HCT116 (cell line): Measurements from ENCODE around the gene CRYGN. TPM values are rescaled to one million over a fixed set of nuclear protein-coding genes. Genes with fewer than 3 reads are reported as not detected.

ENCODE experiments used
- ATAC-seq: fragments of 200-7000 bp; cut with Tn5 transposase; 2 replicates; pipeline ENCODE4 v1.9.1; 2020; ENCODE audit warnings: mild to moderate bottlenecking, moderate library complexity
- BruUV-seq: library from RNA; stranded (reverse); fragments of 400-500 nt; replicated peaks from 2 replicates; lab custom pipeline; 2021; lab: Mats Ljungman, UMichigan
- CTCF ChIA-PET: fragments of 300-600 bp; sonication (Branson Sonifier 250); formaldehyde crosslinking; loops from one replicate; lab custom pipeline; 2021; ENCODE audit warnings: antibody characterized with exemption; lab: Charles Lee
- POLR2A ChIA-PET: fragments of 300-600, 350-600 bp; sonication (Branson Sonifier 250); formaldehyde crosslinking; loops from one replicate; lab custom pipeline; 2021; ENCODE audit warnings: antibody characterized with exemption; lab: Charles Lee
- RAD21 ChIA-PET, 2 experiments: fragments of 300-600 bp; sonication (Branson Sonifier 250); formaldehyde crosslinking; loops; one replicate each; lab custom pipeline; 2023; ENCODE audit warnings: low total read pairs in 2 of 2; ENCODE audit not compliant: uncharacterized antibody in 2 of 2, unreplicated experiment in 2 of 2, low non-redundant PET in 1 of 2; lab: Charles Lee
- DNase-seq: peaks from one replicate; pipeline ENCODE4 v3.0.0-alpha.2; 2010; ENCODE audit warnings: low read depth, low spot score
- H2AFZ ChIP-seq: fragments of 200-600 bp; shearing (Covaris generic), sonication (generic); 2 replicates; pipeline ENCODE4 v1.6.1; 2017; ENCODE audit warnings: low read depth, mixed run types, mixed read lengths, antibody characterized with exemption, low read length; ENCODE audit not compliant: poor library complexity, severe bottlenecking
- H3K27ac ChIP-seq: 2 replicates; pipeline ENCODE4 v1.5.1; 2012; ENCODE audit warnings: low read depth, low read length
- H3K27me3 ChIP-seq: fragments of 200-600 bp; sonication (generic); 2 replicates; pipeline ENCODE4 v1.6.1; 2016; ENCODE audit warnings: mixed run types, low read length, mixed read lengths; ENCODE audit not compliant: insufficient read depth
- H3K36me3 ChIP-seq, 2 experiments: fragments of 200-500 bp in 1 of 2; fragments of 200-600 bp in 1 of 2; sonication (Bioruptor generic) in 1 of 2; sonication (generic) in 1 of 2; 2 replicates each; pipeline versions ENCODE4 v1.5.1 to v1.6.1; 2014 to 2016; ENCODE audit warnings: low read length in 2 of 2, inconsistent platforms in 1 of 2, mixed read lengths in 1 of 2, mixed run types in 1 of 2; ENCODE audit not compliant: insufficient read depth in 2 of 2, control insufficient read depth in 1 of 2
- H3K4me1 ChIP-seq, 2 experiments: fragments of 200-600 bp in 1 of 2; sonication (generic) in 1 of 2; 2 replicates each; pipeline versions ENCODE4 v1.5.1 to v1.6.1; 2012 to 2017; ENCODE audit warnings: low read length in 2 of 2, inconsistent platforms in 1 of 2, mild to moderate bottlenecking in 1 of 2, mixed read lengths in 1 of 2, mixed run types in 1 of 2, moderate library complexity in 1 of 2; ENCODE audit not compliant: insufficient read depth in 2 of 2, control insufficient read depth in 1 of 2
- H3K4me2 ChIP-seq: fragments of 200-600 bp; sonication (generic); 2 replicates; pipeline ENCODE4 v1.6.1; 2017; ENCODE audit warnings: mixed run types, low read length, mixed read lengths
- H3K4me3 ChIP-seq, 2 experiments: fragments of 200-600 bp in 1 of 2; sonication (generic) in 1 of 2; replicated peaks in 1 of 2; 2 replicates each; pipeline ENCODE4 v1.5.1; 2011 to 2016; ENCODE audit warnings: low read length in 2 of 2, control low read depth in 1 of 2, low read depth in 1 of 2, mild to moderate bottlenecking in 1 of 2, mixed read lengths in 1 of 2, mixed run types in 1 of 2
- H3K79me2 ChIP-seq: fragments of 200-600 bp; sonication (generic); 2 replicates; pipeline ENCODE4 v1.6.1; 2017; ENCODE audit warnings: mild to moderate bottlenecking, mixed run types, low read length, moderate library complexity, mixed read lengths; ENCODE audit not compliant: insufficient read depth
- H3K9ac ChIP-seq: fragments of 200-600 bp; sonication (generic); 2 replicates; pipeline ENCODE4 v1.6.1; 2016; ENCODE audit warnings: low read length, mixed read lengths
- H3K9me2 ChIP-seq: fragments of 200-600 bp; sonication (generic), shearing (Covaris generic); 2 replicates; pipeline ENCODE4 v1.6.1; 2017; ENCODE audit warnings: mixed run types, mild to moderate bottlenecking, moderate library complexity; ENCODE audit not compliant: insufficient read depth
- H3K9me3 ChIP-seq, 2 experiments: fragments of 200-500 bp in 1 of 2; fragments of 200-600 bp in 1 of 2; sonication (Bioruptor generic) in 1 of 2; sonication (generic) in 1 of 2; 2 replicates each; pipeline ENCODE4 v1.6.1; 2014 to 2017; ENCODE audit warnings: low read length in 2 of 2, mixed read lengths in 2 of 2, inconsistent platforms in 1 of 2, low read depth in 1 of 2, mild to moderate bottlenecking in 1 of 2, mixed run types in 1 of 2, moderate library complexity in 1 of 2; ENCODE audit not compliant: control insufficient read depth in 1 of 2, insufficient read depth in 1 of 2
- H4K20me1 ChIP-seq: fragments of 200-600 bp; sonication (generic), shearing (Covaris generic); 2 replicates; pipeline ENCODE4 v1.6.1; 2017; ENCODE audit warnings: mixed run types, mild to moderate bottlenecking, moderate library complexity; ENCODE audit not compliant: insufficient read depth
- ATF3 ChIP-seq: IDR thresholded peaks from 2 replicates; pipeline ENCODE4 v1.6.1; 2012
- CBX3 ChIP-seq: IDR thresholded peaks from 2 replicates; pipeline ENCODE4 v1.6.1; 2012; ENCODE audit warnings: low read depth
- CEBPB ChIP-seq: IDR thresholded peaks from 2 replicates; pipeline ENCODE4 v1.6.1; 2012; ENCODE audit warnings: low read depth
- CTCF ChIP-seq, 3 experiments: fragments of 200-600 bp in 1 of 3; sonication (generic) in 1 of 3; IDR thresholded peaks in 2 of 3; conservative IDR thresholded peaks in 1 of 3; 2 replicates each; pipeline ENCODE4 v1.5.1; 2012 to 2017; ENCODE audit warnings: low read depth in 2 of 3, low read length in 2 of 3, antibody characterized with exemption in 1 of 3, borderline replicate concordance in 1 of 3, control low read depth in 1 of 3, mild to moderate bottlenecking in 1 of 3, mixed read lengths in 1 of 3, mixed run types in 1 of 3, moderate library complexity in 1 of 3; ENCODE audit not compliant: insufficient read depth in 1 of 3
- EGR1 ChIP-seq: IDR thresholded peaks from 2 replicates; pipeline ENCODE4 v1.6.1; 2012; ENCODE audit warnings: low read depth
- ELF1 ChIP-seq: IDR thresholded peaks from 2 replicates; pipeline ENCODE4 v1.6.1; 2012; ENCODE audit warnings: low read depth, borderline replicate concordance
- EZH2 ChIP-seq: fragments of 200-600 bp; sonication (generic); IDR thresholded peaks from 2 replicates; pipeline ENCODE4 v1.6.1; 2017; ENCODE audit warnings: antibody characterized with exemption, mixed run types
- EZH2phosphoT487 ChIP-seq: fragments of 200-600 bp; IDR thresholded peaks from 2 replicates; pipeline ENCODE4 v1.6.1; 2018; ENCODE audit warnings: antibody characterized with exemption, borderline replicate concordance
- FOSL1 ChIP-seq: IDR thresholded peaks from 2 replicates; pipeline ENCODE4 v1.6.1; 2012; ENCODE audit warnings: low read depth
- JUND ChIP-seq: IDR thresholded peaks from 2 replicates; pipeline ENCODE4 v1.6.1; 2012
- MAX ChIP-seq: IDR thresholded peaks from 2 replicates; pipeline ENCODE4 v1.6.1; 2012
- POLR2A ChIP-seq: IDR thresholded peaks from 2 replicates; pipeline ENCODE4 v1.7.0; 2011; ENCODE audit warnings: borderline replicate concordance; ENCODE audit not compliant: insufficient read depth, insufficient read length; ENCODE audit errors: extremely low read depth
- POLR2AphosphoS5 ChIP-seq: IDR thresholded peaks from 2 replicates; pipeline ENCODE4 v1.6.1; 2011; ENCODE audit warnings: mild to moderate bottlenecking, low read depth, low read length, moderate library complexity
- RAD21 ChIP-seq: IDR thresholded peaks from 2 replicates; pipeline ENCODE4 v1.6.1; 2012; ENCODE audit warnings: low read depth, mild to moderate bottlenecking
- REST ChIP-seq: IDR thresholded peaks from 2 replicates; pipeline ENCODE4 v1.6.1; 2012; ENCODE audit warnings: low read depth
- SIN3A ChIP-seq: IDR thresholded peaks from 2 replicates; pipeline ENCODE4 v1.6.1; 2012; ENCODE audit warnings: low read depth
- SRF ChIP-seq: IDR thresholded peaks from 2 replicates; pipeline ENCODE4 v1.6.1; 2012; ENCODE audit warnings: low read depth
- YY1 ChIP-seq: IDR thresholded peaks from 2 replicates; pipeline ENCODE4 v1.6.1; 2011; ENCODE audit warnings: low read length, low read depth, moderate library complexity, mild to moderate bottlenecking; ENCODE audit not compliant: insufficient replicate concordance; ENCODE audit errors: extremely low read depth
- ZBTB33 ChIP-seq: IDR thresholded peaks from 2 replicates; pipeline ENCODE4 v1.6.1; 2011; ENCODE audit warnings: mild to moderate bottlenecking, low read length, moderate library complexity; ENCODE audit not compliant: insufficient replicate concordance; ENCODE audit errors: extremely low read depth
- ZNF274 ChIP-seq: fragments of 200-500 bp; sonication (Bioruptor generic); IDR thresholded peaks from 2 replicates; pipeline ENCODE4 v1.6.1; 2014; ENCODE audit warnings: mild to moderate bottlenecking, low read depth, low read length, inconsistent platforms
- intact Hi-C: fragments of 100-400 bp; cut with micrococcal nuclease; formaldehyde crosslinking; loops from 2 replicates; pipeline ENCODE4 v1.10.0; 2022
- total RNA-seq: library from RNA; stranded (reverse); gene quantifications from one replicate; pipeline ENCODE4 v1.2.1, GENCODE V29; 2021; ENCODE audit not compliant: unreplicated experiment

CRYGN gene
- total RNA-seq, 1 experiment from 2014 or later, result not detected

- no TSS peak for BruUV-seq
These were observed 40.7 kb downstream of the CRYGN start for GRCh38 chr7:151399305-151399601.

More at GRCh38 chr7:151399305-151399601, 40.7 kb downstream of the CRYGN start:
- Histone ChIP-seq H3K36me3 (no peaks in the 10 kb centered on the region), H3K9me3 (no peaks in the 10 kb centered on the region), H4K20me1 (no peaks in the 10 kb centered on the region), H3K9ac (no peak overlapping the region), H2AFZ (no peak overlapping the region), H3K4me3 (no peak overlapping the region), H3K27me3 (no peaks in the 10 kb centered on the region)
- POLR2A ChIA-PET, result no interaction called here
- ATAC-seq (no peak), DNase-seq (no peak)
- TF ChIP-seq FOSL1 (no peak), POLR2A (no peak), SRF (no peak), JUND (no peak), ATF3 (no peak), EGR1 (no peak), REST (no peak), CTCF (IDR thresholded peaks at IDR 0.05 in 2 of 3, conservative IDR thresholded peaks at IDR 0.05 in 1 of 3; ENCODE audit: borderline replicate concordance in 1 of 3, insufficient read depth in 1 of 3, low read depth in 2 of 3, low read length in 2 of 3) (no peak), POLR2AphosphoS5 (no peak), EZH2phosphoT487 (no peak), ZNF274 (no peak), CBX3 (no peak), MAX (no peak), YY1 (no peak), CEBPB (no peak), ZBTB33 (no peak), RAD21 (no peak), ELF1 (no peak), EZH2 (no peak), SIN3A (no peak)
- TF ChIP-seq, all 23 proteins: peak for 0
- CTCF ChIA-PET, result no interaction called here
- no peaks in the 10 kb centered on the region for H3K79me2 ChIP-seq
- no peak overlapping the region for H3K27ac ChIP-seq
- no peaks in the 10 kb centered on the region for H3K9me2 ChIP-seq
- RAD21 ChIA-PET, result no interaction called here
- intact Hi-C loops, result no loop called here
- H3K4me2 ChIP-seq, result no peak overlapping the region
- peaks cover 19 to 26% of the 10 kb centered on the region in 2 experiments for H3K4me1 ChIP-seq
